Sigmoid colon (tissue), 4 donors: Measurements from ENCODE around the gene BPIFB2.

ENCODE experiments used
- CTCF ChIP-seq, 4 experiments: fragments of 450-650 bp in 3 of 4; fragments of 200-600 bp in 1 of 4; IDR thresholded peaks; one replicate each; pipeline ENCODE4 v1.5.1; 2016 to 2019; ENCODE audit warnings: antibody characterized with exemption in 4 of 4, mild to moderate bottlenecking in 3 of 4, moderate library complexity in 2 of 4
- EP300 ChIP-seq, 4 donors: sonication (generic); formaldehyde crosslinking; IDR thresholded peaks; one replicate each; pipeline ENCODE4 v1.6.1; 2017; ENCODE audit warnings: antibody characterized with exemption in 4 of 4
- POLR2A ChIP-seq, 2 donors: fragments of 450-650 bp; IDR thresholded peaks; one replicate each; pipeline ENCODE4 v1.6.1; 2016; ENCODE audit warnings: antibody characterized with exemption in 2 of 2, mild to moderate bottlenecking in 2 of 2, moderate library complexity in 2 of 2

DNA sequence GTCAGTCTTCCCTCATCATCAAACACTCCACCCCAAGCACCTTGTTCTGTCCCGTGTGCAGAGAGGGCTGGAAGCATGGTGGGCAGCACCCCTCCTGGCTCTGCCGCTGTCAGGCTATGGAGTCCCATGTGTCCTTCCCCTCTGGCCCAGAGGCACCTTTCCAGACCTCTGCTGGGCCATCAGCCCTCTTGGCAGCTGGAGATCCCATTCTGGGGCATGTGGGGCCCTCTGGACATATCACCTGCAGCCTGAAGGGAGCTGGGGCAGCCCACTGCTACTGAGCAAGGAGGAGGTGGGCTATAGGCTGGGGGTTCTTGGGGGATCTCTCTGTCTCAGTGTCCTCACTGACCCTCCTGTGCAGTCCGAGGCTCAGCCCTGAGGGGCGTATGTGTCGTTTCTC is 45.5 kb upstream of the BPIFB2 start:
- TF ChIP-seq CTCF (IDR thresholded peaks at IDR 0.05) (no peak), POLR2A (IDR thresholded peaks at IDR 0.05) (no peak), EP300 (IDR thresholded peaks at IDR 0.05) (no peak)
